ENCODE measurements around the gene ABCA13. TPM values are rescaled to one million over a fixed set of nuclear protein-coding genes. Genes with fewer than 3 reads are reported as not detected.

The ABCA13 gene
- polyA plus RNA-seq, 1 donor (not counting 4 experiments of a cell fraction or from before 2014, with no cell fraction given): 0.76 TPM

DNA sequence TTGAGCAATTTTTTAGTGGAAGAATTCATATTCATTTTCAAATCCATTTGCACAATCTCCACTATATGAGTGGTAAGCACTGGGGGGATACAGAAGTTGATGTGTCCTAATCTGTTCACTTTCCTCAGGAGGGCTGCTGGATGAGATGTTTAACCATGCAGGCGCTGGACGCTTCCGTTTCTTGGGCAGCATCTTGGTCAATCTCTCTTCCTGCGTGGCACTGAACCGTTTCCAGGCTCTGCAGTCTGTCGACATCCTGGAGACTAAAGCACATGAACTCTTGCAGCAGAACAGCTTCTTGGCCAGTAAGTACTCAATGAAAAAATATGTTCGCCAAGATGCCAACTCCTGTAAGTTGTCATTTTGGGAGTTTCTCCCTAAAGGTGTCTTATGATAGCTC, 179.3 kb downstream of the ABCA13 start:
- dilution Hi-C loops (cut with MboI; ENCODE audit: extremely low pct_ligation_motif_present, low sequenced_read_pairs): no loop called here
- FAIRE-seq: no peak
- TF ChIP-seq EZH2 (IDR thresholded peaks at IDR 0.05; ENCODE audit: low read length) (no peak), CTCF (optimal IDR thresholded peaks at IDR 0.05 in 1 of 3, IDR thresholded peaks at IDR 0.05 in 1 of 3, conservative IDR thresholded peaks at IDR 0.05 in 1 of 3; ENCODE audit: extremely low read depth in 1 of 3, insufficient read depth in 2 of 3, low read length in 3 of 3) (no peak)

GRCh38 chr7:48351900-48352299, 180.6 kb downstream of the ABCA13 start:
- no peak for TF ChIP-seq EZH2 (IDR thresholded peaks at IDR 0.05; ENCODE audit: low read length)
- TF ChIP-seq CTCF (optimal IDR thresholded peaks at IDR 0.05 in 1 of 3, IDR thresholded peaks at IDR 0.05 in 1 of 3, conservative IDR thresholded peaks at IDR 0.05 in 1 of 3; ENCODE audit: extremely low read depth in 1 of 3, insufficient read depth in 2 of 3, low read length in 3 of 3): no peak
- no peaks in the 10 kb centered on the region for H3K36me3 ChIP-seq (ENCODE audit: control insufficient read depth in 2 of 2, extremely low read depth in 1 of 2, insufficient read depth in 2 of 2, low read length in 2 of 2)
- FAIRE-seq: no peak
- DNase-seq (ENCODE audit: low read depth, low spot score): no peak
- H3K4me2 ChIP-seq (ENCODE audit: control insufficient read depth, extremely low read depth, insufficient read depth, low read depth, low read length): no peak overlapping the region
- no peak overlapping the region for H3K9ac ChIP-seq (ENCODE audit: control insufficient read depth, extremely low read depth, insufficient read depth, low read length)
- no peaks in the 10 kb centered on the region for H4K20me1 ChIP-seq (ENCODE audit: control insufficient read depth, extremely low read depth, insufficient read depth, low read length)
- no peaks in the 10 kb centered on the region for H3K4me1 ChIP-seq (ENCODE audit: control insufficient read depth, extremely low read depth, insufficient read depth, low read length)
- H3K4me3 ChIP-seq (ENCODE audit: control insufficient read depth in 2 of 3, extremely low read depth in 1 of 3, insufficient read depth in 2 of 3, low read depth in 1 of 3, low read length in 3 of 3): no peak overlapping the region
- H3K9me1 ChIP-seq (ENCODE audit: control insufficient read depth, extremely low read depth, insufficient read depth, low read length): no peaks in the 10 kb centered on the region
- no peaks in the 10 kb centered on the region for H3K79me2 ChIP-seq (ENCODE audit: control insufficient read depth, insufficient read depth, low read length)
- dilution Hi-C loops (cut with MboI; ENCODE audit: extremely low pct_ligation_motif_present, low sequenced_read_pairs): no loop called here
- H3K27me3 ChIP-seq (ENCODE audit: control insufficient read depth, extremely low read depth, insufficient read depth, low read length): peaks cover 3% of the 10 kb centered on the region
- H2AFZ ChIP-seq (ENCODE audit: control insufficient read depth, low read length): no peak overlapping the region
- H3K27ac ChIP-seq (ENCODE audit: control insufficient read depth, insufficient read depth, low read length): no peak overlapping the region
- H3K9me3 ChIP-seq (ENCODE audit: control insufficient read depth, low read depth, low read length): no peaks in the 10 kb centered on the region

More for the DNA sequence above, 179.3 kb downstream of the ABCA13 start:
- Histone ChIP-seq H3K9me1 (ENCODE audit: control insufficient read depth, extremely low read depth, insufficient read depth, low read length) (no peaks in the 10 kb centered on the region), H3K9me3 (ENCODE audit: control insufficient read depth, low read depth, low read length) (no peaks in the 10 kb centered on the region), H3K4me2 (ENCODE audit: control insufficient read depth, extremely low read depth, insufficient read depth, low read depth, low read length) (no peak overlapping the region), H3K4me1 (ENCODE audit: control insufficient read depth, extremely low read depth, insufficient read depth, low read length) (no peaks in the 10 kb centered on the region), H3K9ac (ENCODE audit: control insufficient read depth, extremely low read depth, insufficient read depth, low read length) (no peak overlapping the region), H4K20me1 (ENCODE audit: control insufficient read depth, extremely low read depth, insufficient read depth, low read length) (no peaks in the 10 kb centered on the region), H3K4me3 (ENCODE audit: control insufficient read depth in 2 of 3, extremely low read depth in 1 of 3, insufficient read depth in 2 of 3, low read depth in 1 of 3, low read length in 3 of 3) (no peak overlapping the region), H3K27me3 (ENCODE audit: control insufficient read depth, extremely low read depth, insufficient read depth, low read length) (peaks cover 3% of the 10 kb centered on the region), H2AFZ (ENCODE audit: control insufficient read depth, low read length) (no peak overlapping the region), H3K36me3 (ENCODE audit: control insufficient read depth in 2 of 2, extremely low read depth in 1 of 2, insufficient read depth in 2 of 2, low read length in 2 of 2) (no peaks in the 10 kb centered on the region), H3K79me2 (ENCODE audit: control insufficient read depth, insufficient read depth, low read length) (no peaks in the 10 kb centered on the region), H3K27ac (ENCODE audit: control insufficient read depth, insufficient read depth, low read length) (no peak overlapping the region)
- DNase-seq (ENCODE audit: low read depth, low spot score): no peak
